ENCODE data around the gene FGF12.

DNA sequence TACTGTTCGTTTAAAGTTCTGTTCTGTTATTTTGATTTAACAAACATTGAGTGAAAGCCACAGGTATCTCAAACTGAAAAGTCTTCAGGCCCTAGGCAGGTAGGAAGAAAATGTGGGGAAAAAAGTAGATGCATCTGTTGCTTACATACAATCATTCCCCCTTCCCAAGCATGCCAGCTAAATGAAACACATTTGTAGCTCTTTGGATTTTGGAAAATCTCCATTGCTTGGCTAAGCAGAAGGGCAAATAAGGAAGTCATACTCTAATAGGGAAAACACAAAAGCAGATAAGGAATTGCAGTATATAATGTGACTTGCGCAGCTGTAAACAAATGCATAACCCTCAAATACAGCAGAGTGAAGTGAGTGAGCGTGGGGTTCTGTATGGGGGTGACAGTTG lies 375.9 kb downstream of the FGF12 start:
- TF ChIP-seq ELF4 (IDR thresholded peaks at IDR 0.05), result no peak
- TF ChIP-seq FOXA1 (IDR thresholded peaks at IDR 0.05), result no peak
- no peak for TF ChIP-seq FOXK2 (IDR thresholded peaks at IDR 0.05)
- TF ChIP-seq, protein P1, sequence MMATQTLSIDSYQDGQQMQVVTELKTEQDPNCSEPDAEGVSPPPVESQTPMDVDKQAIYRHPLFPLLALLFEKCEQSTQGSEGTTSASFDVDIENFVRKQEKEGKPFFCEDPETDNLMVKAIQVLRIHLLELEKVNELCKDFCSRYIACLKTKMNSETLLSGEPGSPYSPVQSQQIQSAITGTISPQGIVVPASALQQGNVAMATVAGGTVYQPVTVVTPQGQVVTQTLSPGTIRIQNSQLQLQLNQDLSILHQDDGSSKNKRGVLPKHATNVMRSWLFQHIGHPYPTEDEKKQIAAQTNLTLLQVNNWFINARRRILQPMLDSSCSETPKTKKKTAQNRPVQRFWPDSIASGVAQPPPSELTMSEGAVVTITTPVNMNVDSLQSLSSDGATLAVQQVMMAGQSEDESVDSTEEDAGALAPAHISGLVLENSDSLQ (IDR thresholded peaks at IDR 0.05), result no peak
- TF ChIP-seq L3MBTL2 (conservative IDR thresholded peaks at IDR 0.05), result no peak
- TF ChIP-seq FOXM1 (IDR thresholded peaks at IDR 0.05; ENCODE audit: borderline replicate concordance), result no peak
- no peak for TF ChIP-seq HDGF (IDR thresholded peaks at IDR 0.05; ENCODE audit: borderline replicate concordance)
- no peak for TF ChIP-seq BHLHE40 (IDR thresholded peaks at IDR 0.05; ENCODE audit: borderline replicate concordance)
- TF ChIP-seq CTBP1 (IDR thresholded peaks at IDR 0.05; ENCODE audit: borderline replicate concordance), result no peak
- TF ChIP-seq TARDBP (IDR thresholded peaks at IDR 0.05), result no peak
- no peak for TF ChIP-seq SP1 (IDR thresholded peaks at IDR 0.05)
- TF ChIP-seq SUZ12 (IDR thresholded peaks at IDR 0.05), result no peak
- no peak for TF ChIP-seq LEF1 (IDR thresholded peaks at IDR 0.05; ENCODE audit: borderline replicate concordance)
- TF ChIP-seq NFRKB (IDR thresholded peaks at IDR 0.05), result no peak
